SHP77 treated with DMSO at 0.1 percent for 48 hours (cell line): Measurements from ENCODE around the gene ADGRG1.

Experiments used
- DNase-seq: peaks from one replicate; lab custom pipeline; 2025; lab: John Stamatoyannopoulos, UW

Gene ADGRG1

GRCh38 chr16:57620335-57621231 lies 7.8 kb upstream of the ADGRG1 start:
- no peak for DNase-seq

- DNase-seq, result no peak
Observed at GRCh38 chr16:57621521-57622271, 6.7 kb upstream of the ADGRG1 start.

GRCh38 chr16:57622361-57623250 lies 5.8 kb upstream of the ADGRG1 start:
- no peak for DNase-seq

- no peak for DNase-seq
Observed at GRCh38 chr16:57623251-57624043, 5.0 kb upstream of the ADGRG1 start.

- no peak for DNase-seq
Observed at GRCh38 chr16:57624044-57624688, 4.3 kb upstream of the ADGRG1 start.

GRCh38 chr16:57624806-57625500 lies 3.5 kb upstream of the ADGRG1 start:
- DNase-seq, result no peak

- no peak for DNase-seq
Observed at GRCh38 chr16:57626420-57627170, 1.8 kb upstream of the ADGRG1 start.

- DNase-seq, result no peak
Observed at GRCh38 chr16:57627184-57627871, 1.1 kb upstream of the ADGRG1 start.

- no peak for DNase-seq
Observed at GRCh38 chr16:57628783-57629293, 408 bp downstream of the ADGRG1 start.

GRCh38 chr16:57629516-57630406 lies 1.3 kb downstream of the ADGRG1 start:
- no peak for DNase-seq

- no peak for DNase-seq
Observed at GRCh38 chr16:57630407-57630797, 2.0 kb downstream of the ADGRG1 start.

GRCh38 chr16:57630931-57631845 lies 2.8 kb downstream of the ADGRG1 start:
- no peak for DNase-seq

- DNase-seq, result no peak
Observed at GRCh38 chr16:57632568-57632967, 4.1 kb downstream of the ADGRG1 start.

GRCh38 chr16:57633383-57634064 lies 5.1 kb downstream of the ADGRG1 start:
- no peak for DNase-seq

- no peak for DNase-seq
Observed at GRCh38 chr16:57634171-57634570, 5.7 kb downstream of the ADGRG1 start.
